K562 (cell line): ENCODE measurements around the gene ALOX12. TPM values are rescaled to one million over a fixed set of nuclear protein-coding genes. Genes with fewer than 3 reads are reported as not detected.
"Not testable (repeated sequence)": the region's sequence is repeated elsewhere in the genome, so short reads cannot be mapped to it uniquely, and the experiment has no call there.

Source experiments
- ATAC-seq: fragments of 200-7000 bp; cut with Tn5 transposase; 3 replicates; pipeline ENCODE4 v1.9.1; 2020; ENCODE audit warnings: moderate library complexity
- BruUV-seq: library from RNA; stranded (reverse); fragments of 400-500 nt; replicated peaks from 2 replicates; lab custom pipeline; 2021; lab: Mats Ljungman, UMichigan
- CTCF ChIA-PET: fragments of 300-600 bp; formaldehyde crosslinking; extraction: SDS; loops from one replicate; lab custom pipeline; 2021; ENCODE audit warnings: low intra/inter-chr PET ratio; lab: Yijun Ruan, JAX
- POLR2A ChIA-PET: fragments of 300-600, 350-650 bp; sonication (Branson Sonifier 250); formaldehyde crosslinking; extraction: SDS; loops from one replicate; lab custom pipeline; 2021; ENCODE audit warnings: antibody characterized with exemption, inconsistent platforms; lab: Yijun Ruan, JAX
- DNase-seq, 4 experiments: peaks; one replicate each; pipeline versions ENCODE4 v3.0.0 to v3.0.0-alpha.2; 2011 to 2018; ENCODE audit warnings: low spot score in 3 of 4, mixed read lengths in 3 of 4; ENCODE audit errors: extremely low read depth in 1 of 4
- FAIRE-seq: peaks from 2 replicates; lab custom pipeline; 2011; peaks lifted over from hg19 to GRCh38; lab: Jason Lieb, UNC
- H2AFZ ChIP-seq: 2 replicates; pipeline ENCODE4 v1.6.0; 2011; ENCODE audit warnings: low read depth, low read length, control low read depth, inconsistent platforms
- H3K27ac ChIP-seq: fragments of 200-600 bp; 3 replicates; pipeline ENCODE4 v1.8.0; 2011; ENCODE audit warnings: low read depth, mild to moderate bottlenecking, control low read depth, inconsistent platforms, low read length, moderate library complexity, mixed read lengths; ENCODE audit errors: extremely low read depth
- H3K27me3 ChIP-seq, 2 experiments: fragments of 300-600 bp in 1 of 2; 2 replicates in 1 of 2; 3 replicates in 1 of 2; pipeline versions ENCODE4 v1.6.0 to v1.8.0; 2011; ENCODE audit warnings: inconsistent platforms in 2 of 2, low read length in 2 of 2, mild to moderate bottlenecking in 1 of 2, mixed read lengths in 1 of 2, moderate library complexity in 1 of 2; ENCODE audit not compliant: control insufficient read depth in 2 of 2, insufficient read depth in 2 of 2
- H3K36me3 ChIP-seq: fragments of 300-600 bp; 3 replicates; pipeline ENCODE4 v1.8.0; 2011; ENCODE audit warnings: mild to moderate bottlenecking, low read length, inconsistent platforms; ENCODE audit not compliant: control insufficient read depth, insufficient read depth
- H3K4me1 ChIP-seq, 2 experiments: fragments of 200-600 bp in 1 of 2; replicated peaks in 1 of 2; 2 replicates in 1 of 2; 3 replicates in 1 of 2; pipeline versions ENCODE4 v1.5.1 to v1.8.0; 2011; ENCODE audit warnings: inconsistent platforms in 2 of 2, low read length in 2 of 2, mild to moderate bottlenecking in 1 of 2, mixed read lengths in 1 of 2, moderate library complexity in 1 of 2; ENCODE audit not compliant: control insufficient read depth in 2 of 2, insufficient read depth in 2 of 2
- H3K4me2 ChIP-seq: 2 replicates; pipeline ENCODE4 v1.6.1; 2011; ENCODE audit warnings: low read length, control low read depth, inconsistent platforms, mixed read lengths; ENCODE audit not compliant: insufficient read depth
- H3K4me3 ChIP-seq: fragments of 200-600 bp; sonication (generic), shearing (Covaris generic); 2 replicates; pipeline ENCODE4 v1.5.1; 2016; ENCODE audit warnings: control low read depth, inconsistent platforms
- H3K79me2 ChIP-seq: fragments of 200-600 bp; 3 replicates; pipeline ENCODE4 v1.8.0; 2011; ENCODE audit warnings: low read length, inconsistent platforms; ENCODE audit not compliant: control insufficient read depth, insufficient read depth
- H3K9ac ChIP-seq, 2 experiments: 2 replicates each; pipeline versions ENCODE4 v1.6.0 to v1.6.1; 2011; ENCODE audit warnings: low read depth in 2 of 2, low read length in 2 of 2, control low read depth in 1 of 2, inconsistent platforms in 1 of 2, mild to moderate bottlenecking in 1 of 2, mixed read lengths in 1 of 2; ENCODE audit not compliant: insufficient read depth in 1 of 2
- H3K9me1 ChIP-seq: one replicate; pipeline ENCODE4 v1.6.0; 2011; ENCODE audit warnings: inconsistent platforms, mild to moderate bottlenecking, low read length, moderate library complexity; ENCODE audit not compliant: control insufficient read depth, insufficient read depth
- H3K9me3 ChIP-seq: replicated peaks from 2 replicates; pipeline ENCODE4 v1.5.1; 2011; ENCODE audit warnings: low read depth, low read length, inconsistent platforms; ENCODE audit not compliant: control insufficient read depth, insufficient read depth
- H4K20me1 ChIP-seq: replicated peaks from 2 replicates; pipeline ENCODE4 v1.6.1; 2011; ENCODE audit warnings: low read length, inconsistent platforms, mixed read lengths; ENCODE audit not compliant: control insufficient read depth, insufficient read depth
- BCOR ChIP-seq: fragments of 450-650 bp; IDR thresholded peaks from 2 replicates; pipeline ENCODE4 v1.6.1; 2016
- KDM5B ChIP-seq: fragments of 200-600 bp; sonication (generic); IDR thresholded peaks from 2 replicates; pipeline ENCODE4 v1.6.1; 2012; ENCODE audit warnings: low read depth, mild to moderate bottlenecking, moderate library complexity, low read length, control low read depth, inconsistent platforms; ENCODE audit not compliant: insufficient replicate concordance
- NELFE ChIP-seq: IDR thresholded peaks from 2 replicates; pipeline ENCODE4 v1.6.1; 2011; ENCODE audit warnings: mild to moderate bottlenecking; ENCODE audit not compliant: insufficient read depth, insufficient read length
- RBM14 ChIP-seq: fragments of 200-400 bp; formaldehyde crosslinking; IDR thresholded peaks from 2 replicates; pipeline ENCODE4 v1.6.1; 2018; ENCODE audit warnings: low read depth, mild to moderate bottlenecking, low read length, moderate library complexity, borderline replicate concordance; ENCODE audit not compliant: insufficient read depth
- RFX7 ChIP-seq: fragments of 250-450 bp; sonication (Bioruptor Pico); IDR thresholded peaks from 2 replicates; pipeline ENCODE4 v1.5.1; 2021; ENCODE audit warnings: mild to moderate bottlenecking
- SMAD4 ChIP-seq: fragments of 250-450 bp; sonication (Bioruptor Pico); conservative IDR thresholded peaks from 2 replicates; pipeline ENCODE4 v1.8.0; 2021; ENCODE audit warnings: inconsistent platforms, mild to moderate bottlenecking, moderate library complexity
- SNRNP70 ChIP-seq: fragments of 200-400 bp; formaldehyde crosslinking; optimal IDR thresholded peaks from 2 replicates; pipeline ENCODE3; 2017; ENCODE audit warnings: low read depth, low read length
- ZNF146 ChIP-seq: IDR thresholded peaks from one replicate; pipeline ENCODE4 v1.6.1; 2018; ENCODE audit warnings: missing compliant biosample characterization; ENCODE audit not compliant: unreplicated experiment
- ZNF695 ChIP-seq: fragments of 450-650 bp; formaldehyde crosslinking; IDR thresholded peaks from 2 replicates; pipeline ENCODE4 v1.4.0; 2020; ENCODE audit warnings: mild to moderate bottlenecking, moderate library complexity
- WGBS: fragments of 100-300 bp; shearing (Covaris generic); methylation state at CpG from one replicate; pipeline ENCODE4 v1.1.6; 2016; ENCODE audit warnings: low coverage, mixed read lengths; ENCODE audit not compliant: insufficient coverage; ENCODE audit errors: missing lambda C conversion rate; 5-methylcytosine and 5-hydroxymethylcytosine counted together
- in situ Hi-C: fragments of 300-500 bp; cut with MboI; formaldehyde crosslinking; loops from 4 replicates; pipeline ENCODE4 v1.15.0; 2018; ENCODE audit warnings: inconsistent platforms, mixed read lengths
- intact Hi-C: fragments of 100-400 bp; cut with micrococcal nuclease; formaldehyde crosslinking; loops from 2 replicates; pipeline ENCODE4 v1.14.2; 2022
- polyA plus RNA-seq, 8 experiments: library from polyadenylated mRNA; depleted of rRNA in 4 of 8; stranded (reverse) in 5 of 8; unstranded in 3 of 8; fragments of >200 nt; fragmentation: Nextera tagmentation in 2 of 8; fragmentation: Illumina TruSeq in 1 of 8; extraction: Ambion mirVana in 2 of 8; extraction: Trizol in 1 of 8; gene quantifications; 2 replicates each; pipeline versions ENCODE4 v1.2.1 to v1.2.3, GENCODE V29; 2011 to 2014; ENCODE audit warnings: inconsistent platforms in 1 of 8, missing spikeins in 1 of 8
- total RNA-seq, 7 experiments: library from RNA; depleted of rRNA in 6 of 7; stranded (reverse); fragments of >200 nt in 6 of 7; fragmentation: Illumina TruSeq in 2 of 7; extraction: Trizol in 2 of 7; gene quantifications; 2 replicates each; pipeline versions ENCODE4 v1.2.1 to v1.2.3, GENCODE V29; 2011 to 2021; ENCODE audit warnings: low replicate concordance in 1 of 7
- TF ChIP-seq, protein P1 (sequence below): fragments of 450-650 bp; IDR thresholded peaks from 2 replicates; pipeline ENCODE4 v1.6.1; 2017; ENCODE audit warnings: antibody characterized with exemption, mild to moderate bottlenecking
- TF ChIP-seq, protein P2 (sequence below): IDR thresholded peaks from 2 replicates; pipeline ENCODE4 v1.6.1; 2014; ENCODE audit warnings: antibody characterized with exemption

The ALOX12 gene
- total and polyA plus RNA-seq, 9 of the 15 experiments (the other 6 are each of a cell fraction or from before 2014, with no cell fraction given), result 0.09 to 1.1 (median 0.47) TPM; not detected in 1

DNA sequence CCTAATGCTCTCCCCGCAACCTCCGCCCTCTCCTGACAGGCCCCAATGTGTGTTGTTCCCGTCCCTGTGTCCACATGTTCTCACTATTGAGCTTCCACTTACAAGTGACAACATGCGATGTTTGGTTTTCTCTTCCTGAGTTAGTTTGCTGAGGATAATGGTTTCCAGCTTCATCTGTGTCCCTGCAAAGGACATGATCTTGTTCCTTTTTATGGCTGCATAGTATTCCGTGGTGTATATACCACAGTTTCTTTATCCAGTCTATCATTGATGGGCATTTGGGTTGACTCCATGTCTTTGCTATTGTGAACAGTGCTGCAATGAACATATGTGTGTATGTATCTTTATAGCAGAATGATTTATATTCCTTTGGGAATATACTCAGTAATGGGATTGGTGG, 16.4 kb upstream of the ALOX12 start:
- FAIRE-seq, H3K36me3 ChIP-seq, H3K9me1 ChIP-seq, H3K27ac ChIP-seq, H2AFZ ChIP-seq, BruUV-seq, H4K20me1 ChIP-seq, H3K79me2 ChIP-seq, CTCF ChIA-PET, POLR2A ChIA-PET, ATAC-seq, H3K9me3 ChIP-seq, intact Hi-C loops, H3K9ac ChIP-seq, H3K27me3 ChIP-seq, in situ Hi-C loops, DNase-seq, H3K4me1 ChIP-seq, H3K4me2 ChIP-seq, H3K4me3 ChIP-seq: not testable (repeated sequence)
- 0 out of 2 replicates have a peak, but pooled peaks have one; percentile 19 for TF ChIP-seq BCOR
- TF ChIP-seq ZNF146 (CRISPR knock-in tag), result peak; percentile 77
- WGBS, result 90% methylated on average over 5 of the region's 5 CpGs

DNA sequence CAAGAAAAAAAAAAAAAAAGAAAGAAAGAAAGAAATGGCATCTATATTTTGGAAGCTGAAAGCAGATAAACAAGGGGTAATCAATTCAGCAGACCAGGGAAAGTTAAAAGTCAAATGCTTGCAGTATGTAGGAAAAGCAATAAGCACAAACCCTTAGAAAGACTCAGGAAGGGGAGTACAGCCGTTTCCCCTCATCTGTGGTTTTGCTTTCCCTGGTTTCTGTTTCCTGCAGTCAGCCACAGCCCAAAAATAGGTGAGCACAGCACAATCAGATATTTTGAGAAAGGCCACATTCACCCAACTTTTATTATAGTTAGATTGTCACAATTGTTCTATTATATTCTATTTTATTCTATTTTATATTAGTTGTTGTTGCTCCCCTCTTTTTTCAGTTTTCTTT, 14.4 kb upstream of the ALOX12 start:
- WGBS, result 29% methylated on average over 1 of the region's 1 CpG
- no peak for ATAC-seq
- H3K27me3 ChIP-seq, result no peaks in the 10 kb centered on the region
- no peak overlapping the region for H3K4me2 ChIP-seq
- H4K20me1 ChIP-seq, result no peaks in the 10 kb centered on the region
- FAIRE-seq, result no peak
- H3K4me3 ChIP-seq, result no peak overlapping the region
- in situ Hi-C loops, result no loop called here
- ChIA-PET CTCF (no interaction called here), POLR2A (no interaction called here)
- no peak overlapping the region for H2AFZ ChIP-seq
- H3K9me3 ChIP-seq, result no peaks in the 10 kb centered on the region
- no peaks in the 10 kb centered on the region for H3K79me2 ChIP-seq
- no TSS peak for BruUV-seq
- H3K4me1 ChIP-seq, result no peaks in the 10 kb centered on the region; a peak in 3 of 5 replicates
- no peak for DNase-seq
- H3K9me1 ChIP-seq, result no peaks in the 10 kb centered on the region
- H3K9ac ChIP-seq, result no peak overlapping the region
- intact Hi-C loops, result no loop called here
- no peak overlapping the region for H3K27ac ChIP-seq
- no peaks in the 10 kb centered on the region for H3K36me3 ChIP-seq
- TF ChIP-seq KDM5B, result no peak
- no peak for TF ChIP-seq RFX7 (CRISPR knock-in tag)
- no peak for TF ChIP-seq ZNF695 (CRISPR knock-in tag)
- no peak for TF ChIP-seq NELFE
- TF ChIP-seq, protein P1, sequence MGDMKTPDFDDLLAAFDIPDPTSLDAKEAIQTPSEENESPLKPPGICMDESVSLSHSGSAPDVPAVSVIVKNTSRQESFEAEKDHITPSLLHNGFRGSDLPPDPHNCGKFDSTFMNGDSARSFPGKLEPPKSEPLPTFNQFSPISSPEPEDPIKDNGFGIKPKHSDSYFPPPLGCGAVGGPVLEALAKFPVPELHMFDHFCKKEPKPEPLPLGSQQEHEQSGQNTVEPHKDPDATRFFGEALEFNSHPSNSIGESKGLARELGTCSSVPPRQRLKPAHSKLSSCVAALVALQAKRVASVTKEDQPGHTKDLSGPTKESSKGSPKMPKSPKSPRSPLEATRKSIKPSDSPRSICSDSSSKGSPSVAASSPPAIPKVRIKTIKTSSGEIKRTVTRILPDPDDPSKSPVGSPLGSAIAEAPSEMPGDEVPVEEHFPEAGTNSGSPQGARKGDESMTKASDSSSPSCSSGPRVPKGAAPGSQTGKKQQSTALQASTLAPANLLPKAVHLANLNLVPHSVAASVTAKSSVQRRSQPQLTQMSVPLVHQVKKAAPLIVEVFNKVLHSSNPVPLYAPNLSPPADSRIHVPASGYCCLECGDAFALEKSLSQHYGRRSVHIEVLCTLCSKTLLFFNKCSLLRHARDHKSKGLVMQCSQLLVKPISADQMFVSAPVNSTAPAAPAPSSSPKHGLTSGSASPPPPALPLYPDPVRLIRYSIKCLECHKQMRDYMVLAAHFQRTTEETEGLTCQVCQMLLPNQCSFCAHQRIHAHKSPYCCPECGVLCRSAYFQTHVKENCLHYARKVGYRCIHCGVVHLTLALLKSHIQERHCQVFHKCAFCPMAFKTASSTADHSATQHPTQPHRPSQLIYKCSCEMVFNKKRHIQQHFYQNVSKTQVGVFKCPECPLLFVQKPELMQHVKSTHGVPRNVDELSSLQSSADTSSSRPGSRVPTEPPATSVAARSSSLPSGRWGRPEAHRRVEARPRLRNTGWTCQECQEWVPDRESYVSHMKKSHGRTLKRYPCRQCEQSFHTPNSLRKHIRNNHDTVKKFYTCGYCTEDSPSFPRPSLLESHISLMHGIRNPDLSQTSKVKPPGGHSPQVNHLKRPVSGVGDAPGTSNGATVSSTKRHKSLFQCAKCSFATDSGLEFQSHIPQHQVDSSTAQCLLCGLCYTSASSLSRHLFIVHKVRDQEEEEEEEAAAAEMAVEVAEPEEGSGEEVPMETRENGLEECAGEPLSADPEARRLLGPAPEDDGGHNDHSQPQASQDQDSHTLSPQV, result no peak
- no peak for TF ChIP-seq SNRNP70
- TF ChIP-seq, protein P2, sequence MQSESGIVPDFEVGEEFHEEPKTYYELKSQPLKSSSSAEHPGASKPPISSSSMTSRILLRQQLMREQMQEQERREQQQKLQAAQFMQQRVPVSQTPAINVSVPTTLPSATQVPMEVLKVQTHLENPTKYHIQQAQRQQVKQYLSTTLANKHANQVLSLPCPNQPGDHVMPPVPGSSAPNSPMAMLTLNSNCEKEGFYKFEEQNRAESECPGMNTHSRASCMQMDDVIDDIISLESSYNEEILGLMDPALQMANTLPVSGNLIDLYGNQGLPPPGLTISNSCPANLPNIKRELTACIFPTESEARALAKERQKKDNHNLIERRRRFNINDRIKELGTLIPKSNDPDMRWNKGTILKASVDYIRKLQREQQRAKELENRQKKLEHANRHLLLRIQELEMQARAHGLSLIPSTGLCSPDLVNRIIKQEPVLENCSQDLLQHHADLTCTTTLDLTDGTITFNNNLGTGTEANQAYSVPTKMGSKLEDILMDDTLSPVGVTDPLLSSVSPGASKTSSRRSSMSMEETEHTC, result no peak
- no peak for TF ChIP-seq SMAD4 (CRISPR knock-in tag)
- TF ChIP-seq RBM14, result no peak
